Thoracic aorta (tissue), 2 donors: ENCODE results near the gene BEAN1. TPM values are rescaled to one million over a fixed set of nuclear protein-coding genes. Genes with fewer than 3 reads are reported as not detected.

Source experiments
- ATAC-seq: fragments of 150-250 bp; one replicate; pipeline ENCODE4 v1.8.0; 2017; ENCODE audit warnings: low read depth; ENCODE audit not compliant: insufficient number of reproducible peaks, low FRiP score
- DNase-seq: peaks from one replicate; pipeline ENCODE4 v3.0.0-alpha.2; 2020; ENCODE audit warnings: low spot score
- H3K27ac ChIP-seq, 2 donors: fragments of 200-600 bp; sonication (generic); 1 replicate in 1 of 2; 2 replicates in 1 of 2; pipeline ENCODE4 v1.5.1; 2016; ENCODE audit warnings: mild to moderate bottlenecking in 2 of 2, moderate library complexity in 2 of 2
- H3K27me3 ChIP-seq: fragments of 200-600 bp; sonication (generic); replicated peaks from 2 replicates; pipeline ENCODE4 v1.6.0; 2016; ENCODE audit warnings: mild to moderate bottlenecking; ENCODE audit not compliant: insufficient read depth
- H3K36me3 ChIP-seq: fragments of 200-600 bp; sonication (generic); one replicate; pipeline ENCODE4 v1.5.1; 2016
- H3K4me1 ChIP-seq, 2 donors: fragments of 200-600 bp; sonication (generic); 1 replicate in 1 of 2; 2 replicates in 1 of 2; pipeline versions ENCODE4 v1.5.1 to v1.6.0; 2016; ENCODE audit warnings: low read depth in 2 of 2, mild to moderate bottlenecking in 1 of 2; ENCODE audit not compliant: control insufficient read depth in 1 of 2
- H3K4me3 ChIP-seq: fragments of 200-600 bp; sonication (generic); 2 replicates; pipeline ENCODE4 v1.5.1; 2016; ENCODE audit warnings: mild to moderate bottlenecking
- H3K9me3 ChIP-seq: fragments of 200-600 bp; sonication (generic); 2 replicates; pipeline ENCODE4 v1.5.1; 2016
- total RNA-seq, 2 donors: library from RNA; depleted of rRNA; stranded (reverse); fragments of >200 nt; gene quantifications; one replicate each; pipeline versions ENCODE4 v1.1.0 to v1.2.3, GENCODE V29; 2016
- TF ChIP-seq, protein P1 (sequence below): fragments of 200-600 bp; sonication (generic); IDR thresholded peaks from one replicate; pipeline ENCODE4 v1.5.1; 2019; ENCODE audit warnings: antibody characterized with exemption

BEAN1 gene
- total RNA-seq, 2 donors from 2014 or later: 0.28 TPM; not detected in 1

- no peak overlapping the region for H3K4me3 ChIP-seq
- H3K4me1 ChIP-seq: no peaks in the 10 kb centered on the region
- no peak overlapping the region for H3K27ac ChIP-seq
- DNase-seq (no peak), ATAC-seq (no peak)
- no peaks in the 10 kb centered on the region for H3K9me3 ChIP-seq
- no peaks in the 10 kb centered on the region for H3K27me3 ChIP-seq
- TF ChIP-seq, protein P1, sequence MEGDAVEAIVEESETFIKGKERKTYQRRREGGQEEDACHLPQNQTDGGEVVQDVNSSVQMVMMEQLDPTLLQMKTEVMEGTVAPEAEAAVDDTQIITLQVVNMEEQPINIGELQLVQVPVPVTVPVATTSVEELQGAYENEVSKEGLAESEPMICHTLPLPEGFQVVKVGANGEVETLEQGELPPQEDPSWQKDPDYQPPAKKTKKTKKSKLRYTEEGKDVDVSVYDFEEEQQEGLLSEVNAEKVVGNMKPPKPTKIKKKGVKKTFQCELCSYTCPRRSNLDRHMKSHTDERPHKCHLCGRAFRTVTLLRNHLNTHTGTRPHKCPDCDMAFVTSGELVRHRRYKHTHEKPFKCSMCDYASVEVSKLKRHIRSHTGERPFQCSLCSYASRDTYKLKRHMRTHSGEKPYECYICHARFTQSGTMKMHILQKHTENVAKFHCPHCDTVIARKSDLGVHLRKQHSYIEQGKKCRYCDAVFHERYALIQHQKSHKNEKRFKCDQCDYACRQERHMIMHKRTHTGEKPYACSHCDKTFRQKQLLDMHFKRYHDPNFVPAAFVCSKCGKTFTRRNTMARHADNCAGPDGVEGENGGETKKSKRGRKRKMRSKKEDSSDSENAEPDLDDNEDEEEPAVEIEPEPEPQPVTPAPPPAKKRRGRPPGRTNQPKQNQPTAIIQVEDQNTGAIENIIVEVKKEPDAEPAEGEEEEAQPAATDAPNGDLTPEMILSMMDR: no peak
- no peaks in the 10 kb centered on the region for H3K36me3 ChIP-seq
These were observed 40.2 kb upstream of the BEAN1 start for GRCh38 chr16:66386629-66387622.

GRCh38 chr16:66387817-66388332 lies 39.2 kb upstream of the BEAN1 start:
- Histone ChIP-seq H3K4me1 (no peaks in the 10 kb centered on the region), H3K36me3 (no peaks in the 10 kb centered on the region), H3K4me3 (no peak overlapping the region), H3K9me3 (no peaks in the 10 kb centered on the region), H3K27ac (no peak overlapping the region), H3K27me3 (no peaks in the 10 kb centered on the region)
- ATAC-seq (no peak), DNase-seq (no peak)
- TF ChIP-seq, protein P1: no peak

DNA sequence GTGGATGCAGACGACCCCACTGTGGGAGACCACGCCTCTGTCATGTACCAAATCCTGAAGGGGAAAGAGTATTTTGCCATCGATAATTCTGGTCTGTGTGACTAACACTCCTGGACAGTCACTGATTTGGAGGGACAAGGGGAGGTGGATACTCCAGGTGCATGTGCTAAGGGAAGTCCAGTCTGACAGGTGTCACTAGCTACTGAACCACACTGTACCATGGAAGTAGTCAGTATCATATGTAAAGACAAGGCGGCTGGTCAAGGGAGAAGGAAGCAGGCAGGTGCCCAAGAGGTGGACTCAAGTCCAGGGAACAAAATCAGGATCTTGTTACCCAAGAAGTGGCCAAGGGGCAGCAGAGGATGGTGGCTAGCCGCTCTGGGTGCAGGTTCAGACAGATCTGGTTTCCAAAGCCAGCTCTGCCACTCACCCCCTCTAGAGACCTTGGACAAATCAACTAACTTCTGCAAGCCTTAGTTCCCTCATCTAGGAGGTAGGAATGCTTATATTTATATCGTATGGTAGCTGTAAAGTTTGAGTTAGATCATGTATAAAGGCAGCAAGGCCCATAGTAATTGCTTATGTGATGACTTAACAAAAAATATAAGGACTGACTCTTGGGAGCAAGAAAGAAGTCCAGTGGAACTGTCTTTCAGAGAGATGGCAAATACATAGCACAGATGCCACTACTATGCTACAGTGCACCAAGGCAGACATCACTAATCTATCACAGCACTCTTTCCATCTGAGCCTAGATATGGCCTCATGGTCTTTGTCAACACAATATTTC lies 38.5 kb upstream of the BEAN1 start:
- H3K36me3 ChIP-seq: no peaks in the 10 kb centered on the region
- DNase-seq: no peak
- H3K27me3 ChIP-seq: no peaks in the 10 kb centered on the region
- no peak overlapping the region for H3K27ac ChIP-seq
- no peak for ATAC-seq
- no peaks in the 10 kb centered on the region for H3K4me1 ChIP-seq
- TF ChIP-seq, protein P1: no peak
- no peaks in the 10 kb centered on the region for H3K9me3 ChIP-seq
- no peak overlapping the region for H3K4me3 ChIP-seq

GRCh38 chr16:66389256-66390176 lies 37.6 kb upstream of the BEAN1 start:
- Histone ChIP-seq H3K9me3 (no peaks in the 10 kb centered on the region), H3K27me3 (no peaks in the 10 kb centered on the region), H3K27ac (no peak overlapping the region), H3K4me3 (no peak overlapping the region), H3K4me1 (no peaks in the 10 kb centered on the region), H3K36me3 (no peaks in the 10 kb centered on the region)
- TF ChIP-seq, protein P1: no peak
- no peak for DNase-seq
- no peak for ATAC-seq
